ENCODE measurements around the gene DRD2.

DRD2 gene

GRCh38 chr11:113363406-113363805 is 111.8 kb downstream of the DRD2 start:
- Histone ChIP-seq H3K27ac (ENCODE audit: extremely low read depth, low read depth, low read length) (no peak overlapping the region), H3K4me1 (ENCODE audit: control insufficient read depth, insufficient read depth, low read length) (no peaks in the 10 kb centered on the region), H3K36me3 (ENCODE audit: control insufficient read depth in 2 of 2, insufficient read depth in 1 of 2, low read length in 2 of 2) (peaks cover 0 to 77% of the 10 kb centered on the region in 2 experiments; a peak in 1 of 3 replicates), H3K4me3 (ENCODE audit: low read depth, low read length) (no peak overlapping the region), H3K9me3 (ENCODE audit: control insufficient read depth, insufficient read depth, low read depth, low read length) (no peaks in the 10 kb centered on the region)
- POLR2A ChIA-PET, result no interaction called here
- CTCF ChIA-PET, result no interaction called here
- TF ChIP-seq ZNF112 (tag by site-specific recombination; IDR thresholded peaks at IDR 0.05), result no peak
- no peak for TF ChIP-seq KLF7 (tag by site-specific recombination; IDR thresholded peaks at IDR 0.05; ENCODE audit: borderline replicate concordance)
- no peak for TF ChIP-seq ZBTB11 (tag by site-specific recombination; conservative IDR thresholded peaks at IDR 0.05; ENCODE audit: low read depth)
- TF ChIP-seq EGR2 (tag by site-specific recombination; IDR thresholded peaks at IDR 0.05; ENCODE audit: low read depth), result no peak
- TF ChIP-seq SP7 (tag by site-specific recombination; IDR thresholded peaks at IDR 0.05), result no peak
- no peak for TF ChIP-seq ZNF776 (tag by site-specific recombination; IDR thresholded peaks at IDR 0.05; ENCODE audit: borderline replicate concordance)
- TF ChIP-seq ZNF155 (tag by site-specific recombination; IDR thresholded peaks at IDR 0.05), result no peak
- no peak for TF ChIP-seq ZSCAN23 (tag by site-specific recombination; IDR thresholded peaks at IDR 0.05)
- TF ChIP-seq ZNF785 (tag by site-specific recombination; IDR thresholded peaks at IDR 0.05), result no peak
- TF ChIP-seq ZXDB (tag by site-specific recombination; IDR thresholded peaks at IDR 0.05), result no peak
- no peak for TF ChIP-seq ZNF670 (tag by site-specific recombination; IDR thresholded peaks at IDR 0.05; ENCODE audit: low read depth)
- no peak for TF ChIP-seq ZNF16 (tag by site-specific recombination; IDR thresholded peaks at IDR 0.05; ENCODE audit: low read depth)

All from HEK293 (cell line).